ENCODE data around the gene CASTOR1.

CASTOR1 gene

DNA sequence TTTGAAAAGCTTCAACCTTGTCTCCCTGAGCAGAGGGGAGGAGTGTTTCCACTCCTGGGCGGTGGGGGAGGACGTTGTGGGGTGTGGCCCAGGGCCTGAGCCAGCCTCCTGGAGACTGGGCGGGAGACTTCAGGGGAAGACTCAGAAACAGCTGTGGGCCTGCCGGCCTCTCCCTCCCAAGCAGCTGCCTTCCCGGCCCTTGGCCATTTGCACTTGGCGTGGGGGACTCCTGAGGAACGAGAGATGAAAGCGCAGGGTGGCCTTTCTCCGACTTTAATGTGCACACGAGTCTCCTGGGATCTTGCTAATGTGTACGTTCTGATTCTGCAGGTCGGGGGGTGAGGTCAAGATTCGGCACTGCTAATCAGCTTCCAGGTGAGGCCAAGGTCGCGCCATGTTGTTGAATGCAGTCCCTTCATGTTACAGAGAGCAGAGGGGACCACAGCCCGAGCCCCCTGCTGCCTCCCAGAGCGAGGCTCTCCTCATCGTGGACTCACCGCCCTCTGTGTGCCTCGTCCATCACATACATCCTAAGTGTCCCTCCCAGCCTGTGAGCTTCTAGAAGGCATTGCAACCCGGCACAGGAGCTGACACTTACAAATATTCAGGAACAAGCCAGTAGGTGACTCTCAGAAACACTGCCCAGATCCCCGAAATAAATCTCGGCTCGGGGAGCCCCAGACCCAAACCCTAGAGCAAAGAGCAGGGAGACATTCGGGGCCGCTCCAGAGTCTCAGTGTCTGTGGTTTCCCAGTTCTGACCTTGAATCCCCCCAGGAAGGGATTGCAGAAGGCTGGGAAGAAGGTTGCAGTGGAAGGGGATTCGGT is 50.4 kb downstream of the CASTOR1 start:
- no peak for TF ChIP-seq EZH2phosphoT487 (IDR thresholded peaks at IDR 0.05; ENCODE audit: borderline replicate concordance, low read length)
- TF ChIP-seq, protein P1, sequence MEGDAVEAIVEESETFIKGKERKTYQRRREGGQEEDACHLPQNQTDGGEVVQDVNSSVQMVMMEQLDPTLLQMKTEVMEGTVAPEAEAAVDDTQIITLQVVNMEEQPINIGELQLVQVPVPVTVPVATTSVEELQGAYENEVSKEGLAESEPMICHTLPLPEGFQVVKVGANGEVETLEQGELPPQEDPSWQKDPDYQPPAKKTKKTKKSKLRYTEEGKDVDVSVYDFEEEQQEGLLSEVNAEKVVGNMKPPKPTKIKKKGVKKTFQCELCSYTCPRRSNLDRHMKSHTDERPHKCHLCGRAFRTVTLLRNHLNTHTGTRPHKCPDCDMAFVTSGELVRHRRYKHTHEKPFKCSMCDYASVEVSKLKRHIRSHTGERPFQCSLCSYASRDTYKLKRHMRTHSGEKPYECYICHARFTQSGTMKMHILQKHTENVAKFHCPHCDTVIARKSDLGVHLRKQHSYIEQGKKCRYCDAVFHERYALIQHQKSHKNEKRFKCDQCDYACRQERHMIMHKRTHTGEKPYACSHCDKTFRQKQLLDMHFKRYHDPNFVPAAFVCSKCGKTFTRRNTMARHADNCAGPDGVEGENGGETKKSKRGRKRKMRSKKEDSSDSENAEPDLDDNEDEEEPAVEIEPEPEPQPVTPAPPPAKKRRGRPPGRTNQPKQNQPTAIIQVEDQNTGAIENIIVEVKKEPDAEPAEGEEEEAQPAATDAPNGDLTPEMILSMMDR (IDR thresholded peaks at IDR 0.05; ENCODE audit: low read depth, low read length, poor library complexity, severe bottlenecking), result no peak
- H3K4me1 ChIP-seq (ENCODE audit: control insufficient read depth, low read length), result no peaks in the 10 kb centered on the region
- no peaks in the 10 kb centered on the region for H3K9me2 ChIP-seq (replicated peaks; ENCODE audit: control insufficient read depth, low read length)
- H3K9me3 ChIP-seq (ENCODE audit: control insufficient read depth, insufficient read depth, low read length), result no peaks in the 10 kb centered on the region
- no peak overlapping the region for H3K4me3 ChIP-seq (ENCODE audit: low read length)
- H3K27ac ChIP-seq (ENCODE audit: low read depth, low read length), result no peak overlapping the region
- no peaks in the 10 kb centered on the region for H3F3A ChIP-seq (ENCODE audit: control insufficient read depth, insufficient read depth)
- no peak overlapping the region for H3K4me2 ChIP-seq (ENCODE audit: low read length)
- no peaks in the 10 kb centered on the region for H3K36me3 ChIP-seq (ENCODE audit: control insufficient read depth, low read length)
- H3K79me2 ChIP-seq (ENCODE audit: control insufficient read depth, low read length), result no peaks in the 10 kb centered on the region
- no peaks in the 10 kb centered on the region for H4K20me1 ChIP-seq (ENCODE audit: control insufficient read depth, insufficient read depth, low read depth, low read length)
- H3K27me3 ChIP-seq (ENCODE audit: control insufficient read depth, low read length), result no peaks in the 10 kb centered on the region; the same call in 1 of the 2 replicates

DNA sequence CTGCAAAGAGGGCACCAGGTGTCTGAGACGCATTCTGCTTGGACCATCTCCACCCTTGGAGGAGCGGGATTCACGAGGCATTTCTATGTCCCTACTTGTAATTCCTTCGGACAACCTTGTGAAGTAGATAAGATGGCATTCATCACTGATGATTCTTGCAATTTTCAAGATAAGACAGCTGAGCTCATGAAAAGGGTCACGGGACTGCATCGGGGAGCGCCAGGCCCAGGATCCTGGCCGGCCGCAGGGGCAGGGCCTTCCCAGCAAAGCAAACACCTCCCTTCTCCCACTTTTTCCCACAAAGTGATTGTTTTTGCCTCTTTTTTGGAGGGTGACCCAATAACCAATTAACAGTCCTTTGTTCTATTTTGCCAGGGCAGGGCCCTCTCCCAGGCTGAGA is 51.2 kb downstream of the CASTOR1 start:
- H3K4me1 ChIP-seq (ENCODE audit: control insufficient read depth, low read length), result no peaks in the 10 kb centered on the region
- no peaks in the 10 kb centered on the region for H3K36me3 ChIP-seq (ENCODE audit: control insufficient read depth, low read length)
- H3K4me3 ChIP-seq (ENCODE audit: low read length), result no peak overlapping the region
- H3K79me2 ChIP-seq (ENCODE audit: control insufficient read depth, low read length), result no peaks in the 10 kb centered on the region
- no peaks in the 10 kb centered on the region for H3K9me3 ChIP-seq (ENCODE audit: control insufficient read depth, insufficient read depth, low read length)
- no peak overlapping the region for H3K4me2 ChIP-seq (ENCODE audit: low read length)
- H4K20me1 ChIP-seq (ENCODE audit: control insufficient read depth, insufficient read depth, low read depth, low read length), result no peaks in the 10 kb centered on the region
- H3K27ac ChIP-seq (ENCODE audit: low read depth, low read length), result no peak overlapping the region
- H3K27me3 ChIP-seq (ENCODE audit: control insufficient read depth, low read length), result no peaks in the 10 kb centered on the region; the same call in 1 of the 2 replicates
- no peaks in the 10 kb centered on the region for H3K9me2 ChIP-seq (replicated peaks; ENCODE audit: control insufficient read depth, low read length)
- no peaks in the 10 kb centered on the region for H3F3A ChIP-seq (ENCODE audit: control insufficient read depth, insufficient read depth)
- no peak for TF ChIP-seq EZH2phosphoT487 (IDR thresholded peaks at IDR 0.05; ENCODE audit: borderline replicate concordance, low read length)
- TF ChIP-seq, protein P1 (IDR thresholded peaks at IDR 0.05; ENCODE audit: low read depth, low read length, poor library complexity, severe bottlenecking), result no peak

DNA sequence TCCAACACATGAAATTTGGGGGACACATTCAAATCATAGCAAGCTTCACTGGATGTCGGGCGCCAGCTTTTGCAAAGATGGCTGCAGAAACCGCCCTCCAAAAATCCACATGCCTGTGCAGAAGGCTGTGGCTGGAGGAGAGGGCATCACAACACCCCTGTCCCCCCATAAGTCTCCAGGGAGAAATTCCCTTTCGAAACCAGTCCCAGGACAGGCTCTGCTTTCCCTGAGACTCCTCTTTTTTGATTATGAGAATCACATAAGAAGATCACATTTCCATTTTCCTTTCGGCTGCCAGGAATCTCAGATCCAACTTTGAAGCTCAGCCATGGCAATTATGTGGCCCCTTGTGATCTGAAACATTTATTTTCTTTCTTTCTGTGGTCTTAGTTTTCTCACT is 52.4 kb downstream of the CASTOR1 start:
- Histone ChIP-seq H3K27ac (ENCODE audit: low read depth, low read length) (no peak overlapping the region), H3K36me3 (ENCODE audit: control insufficient read depth, low read length) (no peaks in the 10 kb centered on the region), H3K9me3 (ENCODE audit: control insufficient read depth, insufficient read depth, low read length) (no peaks in the 10 kb centered on the region), H3K27me3 (ENCODE audit: control insufficient read depth, low read length) (no peaks in the 10 kb centered on the region; the same call in 1 of the 2 replicates), H3F3A (ENCODE audit: control insufficient read depth, insufficient read depth) (no peaks in the 10 kb centered on the region), H3K79me2 (ENCODE audit: control insufficient read depth, low read length) (no peaks in the 10 kb centered on the region), H4K20me1 (ENCODE audit: control insufficient read depth, insufficient read depth, low read depth, low read length) (no peaks in the 10 kb centered on the region), H3K4me2 (ENCODE audit: low read length) (no peak overlapping the region), H3K9me2 (replicated peaks; ENCODE audit: control insufficient read depth, low read length) (no peaks in the 10 kb centered on the region), H3K4me1 (ENCODE audit: control insufficient read depth, low read length) (no peaks in the 10 kb centered on the region), H3K4me3 (ENCODE audit: low read length) (no peak overlapping the region)
- TF ChIP-seq EZH2phosphoT487 (IDR thresholded peaks at IDR 0.05; ENCODE audit: borderline replicate concordance, low read length), result no peak
- TF ChIP-seq, protein P1 (IDR thresholded peaks at IDR 0.05; ENCODE audit: low read depth, low read length, poor library complexity, severe bottlenecking), result no peak
